HEK293T (cell line): ENCODE measurements around the gene LMF1.

Experiments
- BHLHE40 ChIP-seq: fragments of 450-650 bp; IDR thresholded peaks from 2 replicates; pipeline ENCODE4 v1.6.1; 2016; ENCODE audit warnings: mild to moderate bottlenecking, moderate library complexity, borderline replicate concordance
- ELF4 ChIP-seq: fragments of 450-650 bp; IDR thresholded peaks from 2 replicates; pipeline ENCODE4 v1.6.1; 2017; ENCODE audit warnings: antibody characterized with exemption
- FOXA1 ChIP-seq: fragments of 450-650 bp; IDR thresholded peaks from 2 replicates; pipeline ENCODE4 v1.6.1; 2016; ENCODE audit warnings: mild to moderate bottlenecking
- FOXM1 ChIP-seq: fragments of 450-650 bp; IDR thresholded peaks from 2 replicates; pipeline ENCODE4 v1.6.1; 2017; ENCODE audit warnings: mild to moderate bottlenecking, borderline replicate concordance
- SUZ12 ChIP-seq: fragments of 450-650 bp; IDR thresholded peaks from 2 replicates; pipeline ENCODE4 v1.6.1; 2016; ENCODE audit warnings: mild to moderate bottlenecking
- ZNF384 ChIP-seq: fragments of 450-650 bp; IDR thresholded peaks from 2 replicates; pipeline ENCODE4 v1.6.1; 2016

DNA sequence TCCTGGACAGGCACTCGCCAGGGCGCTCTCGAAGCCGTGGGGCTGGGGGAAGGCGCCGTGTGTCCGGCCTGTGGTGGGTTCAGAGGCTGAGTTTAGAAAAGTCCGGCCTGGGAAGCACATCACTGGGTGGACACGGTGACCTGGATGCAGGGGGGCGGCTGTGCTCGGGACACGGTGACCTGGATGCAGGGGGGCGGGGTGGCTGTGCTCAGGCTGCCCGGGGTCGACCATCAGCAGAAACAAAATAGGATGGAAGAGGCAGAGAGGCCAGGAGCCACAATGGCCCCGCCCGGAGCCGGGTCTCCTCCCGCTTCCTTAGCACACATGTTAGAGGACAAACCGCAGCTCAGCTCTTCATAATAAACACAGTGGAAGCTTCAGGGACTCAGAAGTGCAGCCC, 127.0 kb downstream of the LMF1 start:
- TF ChIP-seq FOXA1 (no peak), ELF4 (no peak), SUZ12 (no peak), FOXM1 (no peak), ZNF384 (no peak), BHLHE40 (no peak)
